ENCODE results near the gene DSC2.
"Not testable (repeated sequence)": the region's sequence is repeated elsewhere in the genome, so short reads cannot be mapped to it uniquely, and the experiment has no call there.

The DSC2 gene

DNA sequence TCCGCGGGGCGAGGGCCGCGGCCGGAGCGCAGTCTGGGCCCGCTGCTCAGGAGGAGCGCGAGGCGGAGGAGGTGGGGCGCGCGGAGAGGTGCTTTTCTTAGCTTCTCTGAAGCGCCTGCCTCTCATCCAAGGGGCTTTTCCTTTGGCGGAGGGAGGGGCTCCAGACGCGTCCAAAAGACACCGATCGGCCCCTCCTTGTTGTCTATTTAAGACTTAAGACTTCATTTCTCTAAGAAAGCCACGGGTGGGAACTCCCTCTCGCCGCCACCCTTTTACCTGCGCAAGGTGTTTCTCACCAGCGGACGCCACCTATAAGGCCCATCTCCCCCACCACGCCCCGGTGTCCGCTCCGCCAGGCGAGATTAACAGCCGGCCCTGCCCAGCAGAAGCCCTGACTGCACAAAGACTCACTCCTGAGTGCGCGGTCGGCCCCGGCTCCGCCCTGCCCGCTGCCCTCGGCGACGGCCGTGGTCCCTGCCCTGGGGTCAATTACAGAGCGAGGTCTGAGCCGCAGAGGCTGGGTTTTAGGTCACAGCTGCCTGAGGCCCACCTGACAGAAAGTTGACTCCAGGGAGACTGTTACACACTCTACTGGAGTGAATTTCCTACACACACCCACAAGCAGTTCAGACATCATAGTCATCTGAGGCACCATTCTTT, at the start of gene DSC2:
Gene DSC2 (minus strand): TSS at position 397 of the 660 bp plus-strand sequence. CDS start 450 bp downstream, outside the sequence.
- DNase-seq (ENCODE audit: insufficient read length, low spot score) = no peak
- no peak for FAIRE-seq

- DNase-seq (ENCODE audit: insufficient read length, low spot score) (no peak), FAIRE-seq (no peak)
Measured at GRCh38 chr18:31149351-31149750, 47.1 kb upstream of the DSC2 start.

GRCh38 chr18:31148600-31148999, 46.4 kb upstream of the DSC2 start:
- no peak for DNase-seq (ENCODE audit: insufficient read length, low spot score)

DNA sequence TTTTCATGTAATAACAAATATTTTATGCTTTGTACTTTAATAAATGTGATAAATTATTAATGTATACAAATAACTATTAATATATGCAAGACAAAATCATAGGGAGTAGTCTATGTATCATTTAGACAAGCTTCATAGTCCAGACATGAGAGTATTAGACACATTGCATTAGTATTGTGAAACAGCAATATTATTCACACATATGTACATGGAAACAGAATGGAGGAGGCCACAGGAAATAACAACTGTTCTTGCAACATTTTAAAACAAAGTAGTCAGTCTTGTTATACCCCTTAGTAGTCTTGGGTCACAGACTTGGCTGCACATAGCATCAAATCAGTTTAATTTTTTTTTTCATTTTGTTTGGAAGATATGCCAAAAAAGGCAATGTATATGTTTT, 44.6 kb upstream of the DSC2 start:
- no peak for FAIRE-seq
- DNase-seq (ENCODE audit: insufficient read length, low spot score) = no peak

More at GRCh38 chr18:31148600-31148999, 46.4 kb upstream of the DSC2 start:
- FAIRE-seq = no peak

- FAIRE-seq = no peak
- no peak for DNase-seq (ENCODE audit: insufficient read length, low spot score)
Measured at GRCh38 chr18:31143025-31143424, 40.8 kb upstream of the DSC2 start.

- DNase-seq (ENCODE audit: insufficient read length, low spot score) = no peak
- FAIRE-seq = no peak
Measured at GRCh38 chr18:31138709-31139108, 36.5 kb upstream of the DSC2 start.

DNA sequence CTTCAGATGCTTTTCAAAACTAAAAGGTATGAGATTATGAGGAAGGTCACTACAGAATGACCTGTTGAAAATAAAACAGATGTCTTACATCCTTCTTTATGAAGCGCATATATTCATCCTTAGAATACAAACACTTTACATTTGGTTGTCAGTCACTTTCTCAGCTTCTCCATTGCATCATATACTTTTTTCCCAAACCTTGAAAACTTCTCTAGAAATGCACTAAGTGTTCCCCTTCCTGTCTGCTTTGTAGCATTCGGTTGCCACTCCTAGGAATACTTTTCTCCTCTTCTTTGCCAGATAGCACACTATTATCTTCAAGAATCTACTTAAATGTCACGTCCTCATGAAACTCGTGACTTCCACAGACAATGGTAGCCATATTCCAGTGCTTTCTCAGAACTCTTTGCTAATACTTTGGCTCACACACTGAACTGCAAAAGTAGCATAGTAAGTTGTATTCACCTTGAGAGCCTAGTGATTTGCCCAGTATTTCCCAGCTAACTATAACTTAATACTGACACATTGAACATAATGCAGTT, 32.8 kb upstream of the DSC2 start:
- no peak for DNase-seq (ENCODE audit: insufficient read length, low spot score)
- FAIRE-seq = no peak

GRCh38 chr18:31129398-31130115, 27.3 kb upstream of the DSC2 start:
- DNase-seq (ENCODE audit: insufficient read length, low spot score) = no peak
- no peak for FAIRE-seq

GRCh38 chr18:31125878-31126277, 23.7 kb upstream of the DSC2 start:
- no peak for FAIRE-seq

GRCh38 chr18:31123125-31123524, 20.9 kb upstream of the DSC2 start:
- DNase-seq (ENCODE audit: insufficient read length, low spot score); FAIRE-seq: not testable (repeated sequence)

More at GRCh38 chr18:31125878-31126277, 23.7 kb upstream of the DSC2 start:
- no peak for DNase-seq (ENCODE audit: insufficient read length, low spot score)

DNA sequence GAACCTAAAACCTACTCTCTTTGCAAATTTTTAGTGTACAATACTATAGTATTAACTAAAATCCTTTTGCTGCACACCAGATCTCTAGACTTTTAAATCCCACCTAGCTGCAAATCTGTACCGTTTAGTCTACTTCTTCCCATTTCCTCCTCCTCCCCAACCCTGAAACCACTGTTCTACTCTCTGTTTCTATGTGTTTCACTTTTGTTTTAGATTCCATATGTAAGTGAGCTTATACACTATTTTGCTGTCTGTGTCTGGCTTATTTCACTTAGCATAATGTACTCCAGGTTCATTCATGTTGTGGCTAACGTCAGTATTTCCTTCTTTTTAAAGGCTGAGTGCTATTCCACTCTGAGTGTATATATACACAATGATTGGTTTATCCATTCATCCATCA, 18.4 kb upstream of the DSC2 start:
- DNase-seq (ENCODE audit: insufficient read length, low spot score) (no peak), FAIRE-seq (no peak)

- DNase-seq (ENCODE audit: insufficient read length, low spot score) (no peak), FAIRE-seq (no peak)
Measured at GRCh38 chr18:31116853-31117595, 14.8 kb upstream of the DSC2 start.

- FAIRE-seq = no peak
- DNase-seq (ENCODE audit: insufficient read length, low spot score) = no peak
Measured at GRCh38 chr18:31112804-31113203, 10.6 kb upstream of the DSC2 start.

GRCh38 chr18:31105733-31106132, 3.5 kb upstream of the DSC2 start:
- FAIRE-seq (no peak), DNase-seq (ENCODE audit: insufficient read length, low spot score) (no peak)

DNA sequence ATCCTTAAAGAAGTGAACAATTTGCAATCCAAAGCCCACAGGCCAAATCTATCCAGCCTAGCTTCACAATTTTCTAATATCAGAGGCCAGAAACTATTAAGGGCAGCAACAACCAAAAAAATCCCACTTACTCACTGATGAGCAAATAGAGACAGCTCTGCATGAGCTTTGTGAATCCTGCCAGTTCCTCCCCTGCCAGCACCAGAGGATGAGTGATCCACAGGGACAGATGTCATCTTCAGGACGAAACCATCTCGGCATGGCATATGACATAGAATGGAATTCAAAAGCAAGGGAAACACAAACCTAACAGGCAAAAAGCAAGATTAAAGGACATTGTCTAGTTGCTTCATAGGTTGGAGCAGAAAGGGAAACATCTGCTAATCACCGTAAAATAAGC, 2.2 kb upstream of the DSC2 start:
- DNase-seq (ENCODE audit: insufficient read length, low spot score) (no peak), FAIRE-seq (no peak)

GRCh38 chr18:31103423-31103822, 1.2 kb upstream of the DSC2 start:
- FAIRE-seq (no peak), DNase-seq (ENCODE audit: insufficient read length, low spot score) (no peak)

- FAIRE-seq (no peak), DNase-seq (ENCODE audit: insufficient read length, low spot score) (no peak)
Measured at GRCh38 chr18:31102941-31103340, 720 bp upstream of the DSC2 start.

DNA sequence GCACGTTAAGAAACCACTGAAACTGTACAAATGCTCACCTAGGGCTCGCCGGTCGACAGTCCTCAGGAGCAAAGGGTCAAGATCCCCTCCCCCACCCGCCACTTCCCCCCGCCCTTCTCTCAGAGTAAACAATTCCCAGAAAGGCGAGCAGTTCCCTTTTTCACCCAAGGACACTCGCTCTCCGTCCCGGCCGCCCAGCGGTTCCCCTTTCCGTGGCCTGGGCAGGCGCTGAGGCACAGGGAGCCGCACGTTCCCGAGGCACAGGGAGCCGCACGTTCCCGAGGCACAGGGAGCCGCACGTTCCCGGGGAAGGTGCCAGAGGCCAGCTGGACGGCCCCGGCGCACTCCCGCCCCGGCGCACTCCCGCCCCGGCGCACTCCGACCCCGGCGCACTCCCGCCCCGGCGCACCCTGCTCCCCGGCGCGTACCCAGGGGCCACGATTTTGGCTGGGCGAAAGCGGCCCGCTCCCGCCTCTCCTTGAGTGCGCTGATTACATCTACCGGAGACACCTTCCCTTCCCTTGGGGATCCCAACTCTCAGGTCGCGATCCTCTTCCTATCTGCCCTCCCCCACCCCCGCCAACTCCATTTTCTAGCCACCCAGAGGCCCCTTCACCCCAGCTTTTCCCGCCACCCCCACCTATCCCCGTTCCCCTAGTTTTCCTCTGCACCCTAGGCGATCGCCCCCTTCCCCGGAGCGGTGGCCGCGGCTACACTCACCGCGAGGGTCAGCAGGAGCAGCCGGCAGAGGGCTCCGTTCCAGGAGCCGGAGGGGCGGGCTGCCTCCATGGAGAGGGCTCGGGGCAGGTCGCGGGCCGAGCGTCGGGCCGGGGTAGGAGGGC, 817 bp downstream of the DSC2 start:
- FAIRE-seq (no peak), DNase-seq (ENCODE audit: insufficient read length, low spot score) (no peak)

GRCh38 chr18:31100436-31101182, 1.6 kb downstream of the DSC2 start:
- no peak for DNase-seq (ENCODE audit: insufficient read length, low spot score)
- FAIRE-seq = no peak

Data from HTR-8/SVneo (cell line).